H9 (cell line): ENCODE data around the gene SERPINC1. TPM values are rescaled to one million over a fixed set of nuclear protein-coding genes. Genes with fewer than 3 reads are reported as not detected.

Experiments used
- DNase-seq: peaks from one replicate; pipeline ENCODE4 v3.0.0-alpha.2; 2017
- H2AFZ ChIP-seq: one replicate; pipeline ENCODE4 v1.6.1; 2013; ENCODE audit warnings: mild to moderate bottlenecking, low read length, control low read depth, moderate library complexity
- H2AK5ac ChIP-seq: 2 replicates; pipeline ENCODE4 v1.6.1; 2013; ENCODE audit warnings: low read length, control low read depth, mixed read lengths; ENCODE audit not compliant: insufficient read length
- H2BK120ac ChIP-seq: one replicate; pipeline ENCODE4 v1.6.1; 2013; ENCODE audit warnings: low read depth, mild to moderate bottlenecking, low read length, control low read depth, inconsistent platforms; ENCODE audit not compliant: poor library complexity, severe bottlenecking
- H2BK12ac ChIP-seq: 2 replicates; pipeline ENCODE4 v1.6.1; 2013; ENCODE audit warnings: low read length, control low read depth, mixed read lengths, low read depth; ENCODE audit not compliant: insufficient read length
- H2BK15ac ChIP-seq: 2 replicates; pipeline ENCODE4 v1.6.1; 2013; ENCODE audit warnings: low read depth, low read length, control low read depth
- H2BK20ac ChIP-seq: one replicate; pipeline ENCODE4 v1.6.1; 2013; ENCODE audit warnings: low read depth, mild to moderate bottlenecking, low read length, control low read depth, inconsistent platforms; ENCODE audit not compliant: poor library complexity, severe bottlenecking
- H2BK5ac ChIP-seq: 2 replicates; pipeline ENCODE4 v1.6.1; 2013; ENCODE audit warnings: low read length, control low read depth, mixed read lengths; ENCODE audit not compliant: insufficient read length
- H3K14ac ChIP-seq: 2 replicates; pipeline ENCODE4 v1.6.1; 2013; ENCODE audit warnings: low read length, control low read depth; ENCODE audit not compliant: insufficient read depth
- H3K18ac ChIP-seq: 2 replicates; pipeline ENCODE4 v1.6.1; 2013; ENCODE audit warnings: low read depth, mild to moderate bottlenecking, mixed read lengths, low read length, control low read depth; ENCODE audit not compliant: insufficient read length
- H3K23ac ChIP-seq: 2 replicates; pipeline ENCODE4 v1.6.1; 2013; ENCODE audit warnings: low read length, control low read depth, mixed read lengths, low read depth; ENCODE audit not compliant: insufficient read length
- H3K23me2 ChIP-seq: 2 replicates; pipeline ENCODE4 v1.6.1; 2013; ENCODE audit warnings: low read depth, mild to moderate bottlenecking, mixed read lengths, low read length, control low read depth; ENCODE audit not compliant: insufficient read length, poor library complexity, severe bottlenecking
- H3K27ac ChIP-seq: 2 replicates; pipeline ENCODE4 v1.5.1; 2013; ENCODE audit warnings: low read length, control low read depth, mixed read lengths, low read depth; ENCODE audit not compliant: insufficient read length
- H3K27me3 ChIP-seq: 2 replicates; pipeline ENCODE4 v1.6.1; 2013; ENCODE audit warnings: low read length, control low read depth, inconsistent platforms; ENCODE audit not compliant: insufficient read depth
- H3K4ac ChIP-seq: 2 replicates; pipeline ENCODE4 v1.6.1; 2013; ENCODE audit warnings: low read depth, mild to moderate bottlenecking, control low read depth, inconsistent platforms, low read length, moderate library complexity
- H3K4me1 ChIP-seq: 2 replicates; pipeline ENCODE4 v1.6.1; 2013; ENCODE audit warnings: low read length, control low read depth, inconsistent platforms; ENCODE audit not compliant: insufficient read depth
- H3K4me2 ChIP-seq: 2 replicates; pipeline ENCODE4 v1.6.1; 2013; ENCODE audit warnings: low read length, control low read depth, mixed read lengths; ENCODE audit not compliant: insufficient read length, insufficient read depth
- H3K56ac ChIP-seq: 2 replicates; pipeline ENCODE4 v1.6.1; 2013; ENCODE audit warnings: low read depth, mild to moderate bottlenecking, mixed read lengths, low read length, control low read depth; ENCODE audit not compliant: insufficient read length
- H3K79me1 ChIP-seq: 2 replicates; pipeline ENCODE4 v1.6.1; 2013; ENCODE audit warnings: low read depth, mild to moderate bottlenecking, moderate library complexity, low read length, control low read depth, inconsistent platforms; ENCODE audit not compliant: insufficient read depth, poor library complexity, severe bottlenecking
- H3K79me2 ChIP-seq: 2 replicates; pipeline ENCODE4 v1.6.1; 2013; ENCODE audit warnings: low read length, control low read depth, inconsistent platforms; ENCODE audit not compliant: insufficient read depth
- H3K9ac ChIP-seq: 2 replicates; pipeline ENCODE4 v1.6.1; 2013; ENCODE audit warnings: low read length, control low read depth, mixed read lengths; ENCODE audit not compliant: insufficient read length; ENCODE audit errors: extremely low read depth
- H3K9me3 ChIP-seq: one replicate; pipeline ENCODE4 v1.6.1; 2013; ENCODE audit warnings: low read depth, low read length, inconsistent platforms; ENCODE audit not compliant: control insufficient read depth
- H3T11ph ChIP-seq: one replicate; pipeline ENCODE4 v1.6.1; 2013; ENCODE audit warnings: mild to moderate bottlenecking, low read length, control low read depth, inconsistent platforms
- H4K20me1 ChIP-seq: one replicate; pipeline ENCODE4 v1.6.1; 2013; ENCODE audit not compliant: control insufficient read depth, insufficient read length, insufficient read depth
- H4K5ac ChIP-seq: 2 replicates; pipeline ENCODE4 v1.6.1; 2013; ENCODE audit warnings: low read depth, mild to moderate bottlenecking, mixed read lengths, low read length, control low read depth; ENCODE audit not compliant: insufficient read length
- H4K8ac ChIP-seq: replicated peaks from 2 replicates; pipeline ENCODE4 v1.6.1; 2013; ENCODE audit warnings: low read length, control low read depth, mixed read lengths, low read depth; ENCODE audit not compliant: insufficient read length
- H4K91ac ChIP-seq: 2 replicates; pipeline ENCODE4 v1.6.1; 2013; ENCODE audit warnings: low read depth, mild to moderate bottlenecking, moderate library complexity, mixed read lengths, low read length, control low read depth; ENCODE audit not compliant: insufficient read length
- H3K27ac Mint-ChIP-seq, 3 experiments: 2 replicates in 2 of 3; 3 replicates in 1 of 3; pipeline ENCODE4 v1.8.0; 2020 to 2021; ENCODE audit warnings: mixed read lengths in 3 of 3, mild to moderate bottlenecking in 1 of 3, moderate library complexity in 1 of 3
- H3K27me3 Mint-ChIP-seq: 2 replicates; pipeline ENCODE4 v1.8.0; 2021; ENCODE audit warnings: low read depth, mild to moderate bottlenecking, moderate library complexity, mixed read lengths
- H3K36me3 Mint-ChIP-seq, 3 experiments: 2 replicates in 2 of 3; 3 replicates in 1 of 3; pipeline ENCODE4 v1.8.0; 2020 to 2021; ENCODE audit warnings: low read depth in 3 of 3, mixed read lengths in 3 of 3; ENCODE audit not compliant: insufficient read depth in 1 of 3
- H3K4me1 Mint-ChIP-seq, 2 experiments: 2 replicates each; pipeline ENCODE4 v1.8.0; 2020; ENCODE audit warnings: mixed read lengths in 2 of 2
- H3K4me3 Mint-ChIP-seq, 2 experiments: 2 replicates in 1 of 2; 3 replicates in 1 of 2; pipeline ENCODE4 v1.8.0; 2020 to 2021; ENCODE audit warnings: mild to moderate bottlenecking in 2 of 2, mixed read lengths in 2 of 2, moderate library complexity in 1 of 2
- H3K9me3 Mint-ChIP-seq, 2 experiments: 2 replicates in 1 of 2; 3 replicates in 1 of 2; pipeline ENCODE4 v1.8.0; 2020; ENCODE audit warnings: mild to moderate bottlenecking in 2 of 2, mixed read lengths in 2 of 2, moderate library complexity in 1 of 2
- WGBS: extraction: QIAGEN DNeasy Blood & Tissue Kit; methylation state at CpG from one replicate; pipeline ENCODE4 v1.1.7; 2013; ENCODE audit warnings: missing lambda C conversion rate, low lambda C conversion rate, mixed read lengths; ENCODE audit not compliant: insufficient read length; ENCODE audit errors: extremely low coverage; 5-methylcytosine and 5-hydroxymethylcytosine counted together
- total RNA-seq: library from RNA; stranded (reverse); gene quantifications from 2 replicates; pipeline ENCODE4 v1.2.1, GENCODE V29; 2021
- TF ChIP-seq, protein P1 (sequence below): fragments of 200-600 bp; sonication (generic); conservative IDR thresholded peaks from 3 replicates; pipeline ENCODE4 v1.8.0; 2021; ENCODE audit warnings: antibody characterized with exemption, mild to moderate bottlenecking

Gene SERPINC1
- total RNA-seq, 1 experiment from 2014 or later, result not detected

DNA sequence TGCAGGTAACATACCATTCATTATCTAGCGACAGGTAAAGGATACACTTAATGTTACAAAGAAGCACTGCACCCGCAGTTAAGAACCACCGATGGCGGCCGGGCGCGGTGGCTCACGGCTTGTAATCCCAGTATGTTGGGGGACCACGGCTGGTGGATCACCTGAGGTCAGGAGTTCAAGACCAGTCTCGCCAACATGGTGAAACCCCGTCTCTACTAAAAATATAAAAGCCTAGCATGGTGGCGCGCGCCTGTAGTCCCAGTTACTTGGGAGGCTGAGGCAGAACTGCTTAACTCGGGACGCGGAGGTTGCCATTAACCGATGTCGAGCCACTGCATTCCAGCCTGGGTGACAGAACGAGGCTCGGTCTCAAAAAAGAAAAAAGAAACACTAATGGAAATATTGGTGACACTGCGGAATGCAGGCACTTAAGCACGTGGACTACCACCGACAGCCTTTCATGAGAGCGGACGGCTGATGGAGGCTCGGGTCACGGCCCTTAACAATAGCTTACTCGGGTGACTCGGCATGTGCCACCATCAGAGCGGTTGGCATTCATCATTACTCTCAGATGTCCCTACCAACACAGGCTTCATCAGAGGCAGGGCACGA is 49.9 kb downstream of the SERPINC1 start:
- H4K8ac ChIP-seq, result no peak overlapping the region
- H3K27ac Mint-ChIP-seq, result peak overlapping the region; percentile 99 to 100 (median 99)
- DNase-seq, result peak; percentile 29
- WGBS, result no CpG with 5 or more reads among the region's 32 CpGs
- no peaks in the 10 kb centered on the region for H3K4me1 ChIP-seq
- peaks cover 0 to 9% of the 10 kb centered on the region in 2 experiments; a peak in 2 of 5 replicates for H3K9me3 Mint-ChIP-seq
- H2BK12ac ChIP-seq, result no peak overlapping the region
- H3K56ac ChIP-seq, result peak overlapping the region; percentile 27
- H3K23ac ChIP-seq, result no peak overlapping the region
- no peak overlapping the region for H2BK15ac ChIP-seq
- H2AK5ac ChIP-seq, result no peak overlapping the region
- H2BK120ac ChIP-seq, result no peak overlapping the region
- no peaks in the 10 kb centered on the region for H3K27me3 ChIP-seq
- H3K18ac ChIP-seq, result peak overlapping the region; percentile 89
- H3K9ac ChIP-seq, result peak overlapping the region; percentile 98
- H3K9me3 ChIP-seq, result no peaks in the 10 kb centered on the region
- peaks cover 10% of the 10 kb centered on the region for H3K23me2 ChIP-seq
- no peak overlapping the region for H4K91ac ChIP-seq
- H2BK20ac ChIP-seq, result no peak overlapping the region
- no peaks in the 10 kb centered on the region for H4K20me1 ChIP-seq
- peak overlapping the region; percentile 68 for H3K27ac ChIP-seq
- H2AFZ ChIP-seq, result no peak overlapping the region
- peaks cover 3% of the 10 kb centered on the region; the same call in 1 of the 2 replicates for H3K27me3 Mint-ChIP-seq
- peaks cover 54 to 65% (median 64%) of the 10 kb centered on the region in 3 experiments for H3K36me3 Mint-ChIP-seq
- peak overlapping the region; percentile 98 to 99 for H3K4me3 Mint-ChIP-seq
- peaks cover 16% of the 10 kb centered on the region; the same call in 1 of the 2 replicates for H3K79me2 ChIP-seq
- H3K4me2 ChIP-seq, result peak overlapping the region; percentile 51
- H3T11ph ChIP-seq, result no peak overlapping the region
- peak overlapping the region; percentile 46 for H2BK5ac ChIP-seq
- TF ChIP-seq, protein P1, sequence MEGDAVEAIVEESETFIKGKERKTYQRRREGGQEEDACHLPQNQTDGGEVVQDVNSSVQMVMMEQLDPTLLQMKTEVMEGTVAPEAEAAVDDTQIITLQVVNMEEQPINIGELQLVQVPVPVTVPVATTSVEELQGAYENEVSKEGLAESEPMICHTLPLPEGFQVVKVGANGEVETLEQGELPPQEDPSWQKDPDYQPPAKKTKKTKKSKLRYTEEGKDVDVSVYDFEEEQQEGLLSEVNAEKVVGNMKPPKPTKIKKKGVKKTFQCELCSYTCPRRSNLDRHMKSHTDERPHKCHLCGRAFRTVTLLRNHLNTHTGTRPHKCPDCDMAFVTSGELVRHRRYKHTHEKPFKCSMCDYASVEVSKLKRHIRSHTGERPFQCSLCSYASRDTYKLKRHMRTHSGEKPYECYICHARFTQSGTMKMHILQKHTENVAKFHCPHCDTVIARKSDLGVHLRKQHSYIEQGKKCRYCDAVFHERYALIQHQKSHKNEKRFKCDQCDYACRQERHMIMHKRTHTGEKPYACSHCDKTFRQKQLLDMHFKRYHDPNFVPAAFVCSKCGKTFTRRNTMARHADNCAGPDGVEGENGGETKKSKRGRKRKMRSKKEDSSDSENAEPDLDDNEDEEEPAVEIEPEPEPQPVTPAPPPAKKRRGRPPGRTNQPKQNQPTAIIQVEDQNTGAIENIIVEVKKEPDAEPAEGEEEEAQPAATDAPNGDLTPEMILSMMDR, result no peak
- no peaks in the 10 kb centered on the region for H3K79me1 ChIP-seq
- peak overlapping the region; percentile 95 for H4K5ac ChIP-seq
- H3K14ac ChIP-seq, result peak overlapping the region; percentile 78
- peaks cover 33 to 48% of the 10 kb centered on the region in 2 experiments for H3K4me1 Mint-ChIP-seq
- no peak overlapping the region; the same call in 1 of the 2 replicates for H3K4ac ChIP-seq
